ENCODE measurements around the gene BRINP3. TPM values are rescaled to one million over a fixed set of nuclear protein-coding genes. Genes with fewer than 3 reads are reported as not detected.

BRINP3 gene
- total RNA-seq, 3 donors from 2014 or later (not counting 1 experiment from before 2014, with no cell fraction given), result not detected

GRCh38 chr1:190497565-190497964, 19.9 kb upstream of the BRINP3 start:
- H3K27ac Mint-ChIP-seq, result no peak overlapping the region
- no peak for ATAC-seq
- H3K27me3 Mint-ChIP-seq (ENCODE audit: low read depth in 2 of 2), result no peaks in the 10 kb centered on the region
- TF ChIP-seq CTCF (IDR thresholded peaks at IDR 0.05), result no peak
- Histone ChIP-seq H3K9me3 (ENCODE audit: control insufficient read depth, insufficient read depth, low read length) (no peaks in the 10 kb centered on the region), H3K4me3 (ENCODE audit: low read length) (no peak overlapping the region), H3K4me1 (ENCODE audit: control insufficient read depth, insufficient read depth, low read length) (no peaks in the 10 kb centered on the region), H3K27me3 (ENCODE audit: control insufficient read depth, insufficient read depth, low read length) (no peaks in the 10 kb centered on the region), H3K27ac (ENCODE audit: low read length) (no peak overlapping the region), H3K36me3 (ENCODE audit: control insufficient read depth, insufficient read depth, low read length) (no peaks in the 10 kb centered on the region)
- DNase-seq, result no peak
- intact Hi-C loops (cut with micrococcal nuclease), result no loop called here
- H3K36me3 Mint-ChIP-seq, result no peaks in the 10 kb centered on the region
- H3K9me3 Mint-ChIP-seq, result peaks cover 20 to 24% of the 10 kb centered on the region in 2 donors
- H3K4me1 Mint-ChIP-seq, result no peaks in the 10 kb centered on the region
- no peak overlapping the region for H3K4me3 Mint-ChIP-seq

GRCh38 chr1:190494451-190494850, 16.8 kb upstream of the BRINP3 start:
- H3K36me3 Mint-ChIP-seq, result peaks cover 13% of the 10 kb centered on the region
- no peaks in the 10 kb centered on the region for H3K4me1 Mint-ChIP-seq
- H3K9me3 Mint-ChIP-seq, result peaks cover 19 to 26% of the 10 kb centered on the region in 2 donors
- Histone ChIP-seq H3K36me3 (ENCODE audit: control insufficient read depth, insufficient read depth, low read length) (no peaks in the 10 kb centered on the region), H3K4me1 (ENCODE audit: control insufficient read depth, insufficient read depth, low read length) (no peaks in the 10 kb centered on the region), H3K4me3 (ENCODE audit: low read length) (no peak overlapping the region), H3K27me3 (ENCODE audit: control insufficient read depth, insufficient read depth, low read length) (no peaks in the 10 kb centered on the region), H3K27ac (ENCODE audit: low read length) (no peak overlapping the region), H3K9me3 (ENCODE audit: control insufficient read depth, insufficient read depth, low read length) (no peaks in the 10 kb centered on the region)
- H3K27ac Mint-ChIP-seq, result no peak overlapping the region
- DNase-seq (no peak), ATAC-seq (no peak)
- no peak for TF ChIP-seq CTCF (IDR thresholded peaks at IDR 0.05)
- H3K4me3 Mint-ChIP-seq, result no peak overlapping the region
- intact Hi-C loops (cut with micrococcal nuclease), result no loop called here
- 79% methylated on average over 3 of the region's 4 CpGs for WGBS (ENCODE audit: insufficient coverage)
- no peaks in the 10 kb centered on the region for H3K27me3 Mint-ChIP-seq (ENCODE audit: low read depth in 2 of 2)

- H3K36me3 ChIP-seq (ENCODE audit: control insufficient read depth, insufficient read depth, low read length), result no peaks in the 10 kb centered on the region
- no peak overlapping the region for H3K27ac ChIP-seq (ENCODE audit: low read length)
- ATAC-seq, result no peak
- no peaks in the 10 kb centered on the region for H3K27me3 ChIP-seq (ENCODE audit: control insufficient read depth, insufficient read depth, low read length)
- H3K27me3 Mint-ChIP-seq (ENCODE audit: low read depth in 2 of 2), result no peaks in the 10 kb centered on the region
- TF ChIP-seq CTCF (IDR thresholded peaks at IDR 0.05), result no peak
- no peak overlapping the region for H3K27ac Mint-ChIP-seq
- H3K36me3 Mint-ChIP-seq, result peaks cover 15% of the 10 kb centered on the region
- peaks cover 16 to 21% of the 10 kb centered on the region in 2 donors for H3K9me3 Mint-ChIP-seq
- H3K4me1 ChIP-seq (ENCODE audit: control insufficient read depth, insufficient read depth, low read length), result no peaks in the 10 kb centered on the region
- H3K4me3 Mint-ChIP-seq, result no peak overlapping the region
- no peak for DNase-seq
- WGBS (ENCODE audit: insufficient coverage), result no CpG with 5 or more reads among the region's 2 CpGs
- peaks cover 7% of the 10 kb centered on the region for H3K9me3 ChIP-seq (ENCODE audit: control insufficient read depth, insufficient read depth, low read length)
- H3K4me3 ChIP-seq (ENCODE audit: low read length), result no peak overlapping the region
- intact Hi-C loops (cut with micrococcal nuclease), result no loop called here
- H3K4me1 Mint-ChIP-seq, result no peaks in the 10 kb centered on the region
Observed at GRCh38 chr1:190491404-190491803, 13.7 kb upstream of the BRINP3 start.

GRCh38 chr1:190484045-190484444, 6.4 kb upstream of the BRINP3 start:
- peaks cover 11% of the 10 kb centered on the region for H3K9me3 ChIP-seq (ENCODE audit: control insufficient read depth, insufficient read depth, low read length)
- DNase-seq (no peak), ATAC-seq (no peak)
- Mint-ChIP-seq H3K4me3 (no peak overlapping the region), H3K9me3 (peaks cover 3 to 8% of the 10 kb centered on the region in 2 donors), H3K36me3 (no peaks in the 10 kb centered on the region), H3K4me1 (no peaks in the 10 kb centered on the region), H3K27ac (no peak overlapping the region), H3K27me3 (ENCODE audit: low read depth in 2 of 2) (no peaks in the 10 kb centered on the region)
- WGBS (ENCODE audit: insufficient coverage), result no CpG with 5 or more reads among the region's 1 CpG
- no peak overlapping the region for H3K4me3 ChIP-seq (ENCODE audit: low read length)
- no peaks in the 10 kb centered on the region for H3K36me3 ChIP-seq (ENCODE audit: control insufficient read depth, insufficient read depth, low read length)
- no peaks in the 10 kb centered on the region for H3K4me1 ChIP-seq (ENCODE audit: control insufficient read depth, insufficient read depth, low read length)
- intact Hi-C loops (cut with micrococcal nuclease), result no loop called here
- H3K27me3 ChIP-seq (ENCODE audit: control insufficient read depth, insufficient read depth, low read length), result no peaks in the 10 kb centered on the region
- no peak overlapping the region for H3K27ac ChIP-seq (ENCODE audit: low read length)
- TF ChIP-seq CTCF (IDR thresholded peaks at IDR 0.05), result no peak

All from natural killer cell (primary cell).